Brain microvascular endothelial cell (primary cell): Measurements from ENCODE around the gene FGF10.

Source experiments
- DNase-seq: peaks from one replicate; pipeline ENCODE4 v3.0.0-alpha.2; 2020
- H3K27ac ChIP-seq: fragments of 250-450 bp; sonication (Bioruptor Pico); 2 replicates; pipeline ENCODE4 v1.5.1; 2020; ENCODE audit warnings: mild to moderate bottlenecking, moderate library complexity
- H3K27me3 ChIP-seq: fragments of 250-450 bp; sonication (Bioruptor Pico); replicated peaks from 2 replicates; pipeline ENCODE4 v1.5.1; 2020; ENCODE audit warnings: mild to moderate bottlenecking
- H3K36me3 ChIP-seq: fragments of 250-450 bp; sonication (Bioruptor Pico); replicated peaks from 2 replicates; pipeline ENCODE4 v1.5.1; 2020; ENCODE audit warnings: mild to moderate bottlenecking
- H3K4me3 ChIP-seq: 2 replicates; pipeline ENCODE4 v1.5.1; 2011; ENCODE audit warnings: low read depth, mild to moderate bottlenecking, control low read depth, low read length, moderate library complexity
- in situ Hi-C: cut with HindIII; loops from 2 replicates; pipeline ENCODE4 v1.10.0; 2017; ENCODE audit warnings: low sequenced_read_pairs, low pct_ligation_motif_present
- TF ChIP-seq, protein P1 (sequence below): IDR thresholded peaks from 2 replicates; pipeline ENCODE4 v1.5.1; 2011; ENCODE audit warnings: low read depth, mild to moderate bottlenecking, moderate library complexity, low read length, control low read depth, inconsistent platforms; ENCODE audit errors: missing control alignments

Gene FGF10

GRCh38 chr5:44385291-44385900 lies 3.8 kb downstream of the FGF10 start:
- Histone ChIP-seq H3K27ac (no peak overlapping the region), H3K27me3 (peaks cover 10% of the 10 kb centered on the region), H3K4me3 (no peak overlapping the region), H3K36me3 (no peaks in the 10 kb centered on the region)
- TF ChIP-seq, protein P1, sequence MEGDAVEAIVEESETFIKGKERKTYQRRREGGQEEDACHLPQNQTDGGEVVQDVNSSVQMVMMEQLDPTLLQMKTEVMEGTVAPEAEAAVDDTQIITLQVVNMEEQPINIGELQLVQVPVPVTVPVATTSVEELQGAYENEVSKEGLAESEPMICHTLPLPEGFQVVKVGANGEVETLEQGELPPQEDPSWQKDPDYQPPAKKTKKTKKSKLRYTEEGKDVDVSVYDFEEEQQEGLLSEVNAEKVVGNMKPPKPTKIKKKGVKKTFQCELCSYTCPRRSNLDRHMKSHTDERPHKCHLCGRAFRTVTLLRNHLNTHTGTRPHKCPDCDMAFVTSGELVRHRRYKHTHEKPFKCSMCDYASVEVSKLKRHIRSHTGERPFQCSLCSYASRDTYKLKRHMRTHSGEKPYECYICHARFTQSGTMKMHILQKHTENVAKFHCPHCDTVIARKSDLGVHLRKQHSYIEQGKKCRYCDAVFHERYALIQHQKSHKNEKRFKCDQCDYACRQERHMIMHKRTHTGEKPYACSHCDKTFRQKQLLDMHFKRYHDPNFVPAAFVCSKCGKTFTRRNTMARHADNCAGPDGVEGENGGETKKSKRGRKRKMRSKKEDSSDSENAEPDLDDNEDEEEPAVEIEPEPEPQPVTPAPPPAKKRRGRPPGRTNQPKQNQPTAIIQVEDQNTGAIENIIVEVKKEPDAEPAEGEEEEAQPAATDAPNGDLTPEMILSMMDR, result no peak
- no peak for DNase-seq
- in situ Hi-C loops, result no loop called here

DNA sequence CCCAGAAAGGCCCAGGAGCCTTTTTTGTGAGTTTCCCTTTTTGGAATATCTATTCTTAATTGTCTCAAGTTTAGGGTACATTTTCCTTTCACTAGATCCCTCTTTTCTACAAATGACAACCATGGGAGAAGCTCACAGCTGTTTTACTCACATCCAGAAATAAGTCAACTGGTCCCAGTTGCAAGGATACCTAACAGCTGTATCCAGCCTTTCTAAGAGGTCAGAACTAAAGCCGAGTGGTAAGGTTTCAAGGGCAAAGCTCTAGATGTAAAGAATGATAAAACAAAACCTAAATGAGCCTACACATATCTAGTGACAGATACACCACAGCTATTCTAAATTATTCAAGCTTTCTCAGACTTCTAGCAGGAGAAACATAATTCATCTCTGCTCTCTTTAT lies 4.4 kb downstream of the FGF10 start:
- no peak for DNase-seq
- no peak overlapping the region for H3K4me3 ChIP-seq
- in situ Hi-C loops, result no loop called here
- peaks cover 9% of the 10 kb centered on the region for H3K27me3 ChIP-seq
- H3K27ac ChIP-seq, result no peak overlapping the region
- no peaks in the 10 kb centered on the region for H3K36me3 ChIP-seq
- TF ChIP-seq, protein P1, result no peak

DNA sequence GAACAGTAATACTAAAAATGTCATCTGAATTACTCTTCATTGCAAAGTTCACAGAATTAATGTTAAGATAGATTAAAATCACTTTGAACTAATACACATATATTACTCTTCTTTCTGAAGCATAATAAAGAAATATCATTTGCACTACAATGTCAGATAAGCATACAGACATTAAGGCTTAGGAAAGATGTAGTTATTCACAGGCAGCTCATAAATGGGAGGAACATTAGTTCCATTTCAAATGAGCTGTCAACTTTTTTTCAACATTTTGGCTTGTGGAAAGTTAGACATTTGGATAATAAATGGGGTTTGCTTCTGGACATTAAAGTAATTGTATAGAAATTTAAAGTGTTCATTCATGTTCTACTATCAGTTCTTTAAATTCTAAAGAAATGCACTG lies 6.3 kb downstream of the FGF10 start:
- H3K27ac ChIP-seq, result no peak overlapping the region
- in situ Hi-C loops, result no loop called here
- no peaks in the 10 kb centered on the region for H3K27me3 ChIP-seq
- H3K36me3 ChIP-seq, result no peaks in the 10 kb centered on the region
- TF ChIP-seq, protein P1, result no peak
- no peak for DNase-seq
- H3K4me3 ChIP-seq, result no peak overlapping the region

DNA sequence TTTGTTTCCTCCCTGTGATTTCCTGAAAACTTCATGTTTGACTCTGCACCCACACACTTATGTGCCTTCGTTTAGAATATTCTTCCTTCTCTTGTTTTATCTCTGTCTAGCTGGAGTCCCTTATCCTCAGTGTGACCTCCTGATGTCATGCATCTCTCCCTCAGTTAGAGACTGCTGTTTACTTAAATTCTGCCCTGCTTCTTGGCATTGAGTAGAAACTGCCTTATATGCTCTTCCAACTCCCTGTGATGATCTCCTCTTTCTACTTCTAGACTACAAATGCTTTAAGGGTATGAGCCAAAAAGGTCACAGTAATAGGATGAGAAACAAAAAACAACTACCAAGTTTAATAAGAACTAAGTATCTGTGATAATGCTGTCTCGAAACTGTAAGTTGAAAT lies 12.2 kb downstream of the FGF10 start:
- DNase-seq, result no peak
- TF ChIP-seq, protein P1, result no peak
- Histone ChIP-seq H3K4me3 (no peak overlapping the region), H3K27me3 (no peaks in the 10 kb centered on the region), H3K36me3 (no peaks in the 10 kb centered on the region), H3K27ac (no peak overlapping the region)
- in situ Hi-C loops, result no loop called here

DNA sequence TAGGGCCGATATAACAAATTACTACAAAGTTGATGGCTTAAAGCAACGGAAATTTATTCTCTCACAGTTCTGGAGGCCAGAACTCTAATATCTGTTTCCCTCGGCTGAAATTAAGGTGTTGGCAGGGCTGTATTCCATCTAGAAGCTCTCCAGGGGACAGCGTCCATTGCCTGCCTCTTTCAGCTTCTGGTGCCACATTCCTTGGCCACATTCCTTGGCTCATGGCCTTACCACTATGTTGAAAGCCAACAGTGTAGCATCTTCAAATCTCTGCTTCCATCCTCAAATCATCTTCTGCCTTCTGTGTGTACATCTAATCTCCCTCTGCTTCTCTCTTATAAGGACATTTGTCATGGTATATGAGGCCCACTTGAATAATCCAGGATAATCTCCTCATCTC lies 17.2 kb downstream of the FGF10 start:
- Histone ChIP-seq H3K27me3 (no peaks in the 10 kb centered on the region), H3K4me3 (no peak overlapping the region), H3K36me3 (no peaks in the 10 kb centered on the region), H3K27ac (no peak overlapping the region)
- TF ChIP-seq, protein P1, result no peak
- in situ Hi-C loops, result no loop called here
- no peak for DNase-seq

GRCh38 chr5:44367203-44367602 lies 22.0 kb downstream of the FGF10 start:
- Histone ChIP-seq H3K4me3 (no peak overlapping the region), H3K27me3 (no peaks in the 10 kb centered on the region), H3K36me3 (no peaks in the 10 kb centered on the region), H3K27ac (no peak overlapping the region)
- TF ChIP-seq, protein P1, result no peak
- no peak for DNase-seq
- in situ Hi-C loops, result no loop called here
